GM23248 (cell line): ENCODE measurements around the gene TRERF1. TPM values are rescaled to one million over a fixed set of nuclear protein-coding genes. Genes with fewer than 3 reads are reported as not detected.
"Not testable (repeated sequence)": the region's sequence is repeated elsewhere in the genome, so short reads cannot be mapped to it uniquely, and the experiment has no call there.

Experiments
- DNase-seq: peaks from one replicate; pipeline ENCODE4 v3.0.0-alpha.2; 2015
- H2AFZ ChIP-seq: fragments of 200-600 bp; sonication (generic); 2 replicates; pipeline ENCODE4 v1.6.1; 2016; ENCODE audit warnings: antibody characterized with exemption
- H3F3A ChIP-seq: fragments of 200-600 bp; sonication (generic); 2 replicates; pipeline ENCODE4 v1.6.1; 2016; ENCODE audit warnings: mild to moderate bottlenecking, antibody characterized with exemption, mixed run types; ENCODE audit not compliant: insufficient read depth
- H3K27ac ChIP-seq: fragments of 200-600 bp; sonication (generic); 2 replicates; pipeline ENCODE4 v1.5.1; 2016; ENCODE audit warnings: mild to moderate bottlenecking
- H3K27me3 ChIP-seq: fragments of 200-600 bp; sonication (generic); replicated peaks from 2 replicates; pipeline ENCODE4 v1.6.1; 2016; ENCODE audit warnings: mild to moderate bottlenecking; ENCODE audit not compliant: insufficient read depth
- H3K36me3 ChIP-seq: fragments of 200-600 bp; sonication (generic); 2 replicates; pipeline ENCODE4 v1.6.1; 2016; ENCODE audit warnings: low read depth, mild to moderate bottlenecking
- H3K4me1 ChIP-seq: fragments of 200-600 bp; sonication (generic); 2 replicates; pipeline ENCODE4 v1.6.1; 2016; ENCODE audit warnings: mild to moderate bottlenecking; ENCODE audit not compliant: insufficient read depth
- H3K4me2 ChIP-seq: fragments of 200-600 bp; sonication (generic); one replicate; pipeline ENCODE4 v1.6.1; 2016; ENCODE audit warnings: mild to moderate bottlenecking; ENCODE audit not compliant: unreplicated experiment
- H3K4me3 ChIP-seq: fragments of 200-600 bp; sonication (generic); 2 replicates; pipeline ENCODE4 v1.5.1; 2016; ENCODE audit warnings: mild to moderate bottlenecking
- H3K79me2 ChIP-seq: fragments of 200-600 bp; sonication (generic); 2 replicates; pipeline ENCODE4 v1.6.1; 2016; ENCODE audit warnings: mild to moderate bottlenecking; ENCODE audit not compliant: insufficient read depth
- H3K9ac ChIP-seq: fragments of 200-600 bp; sonication (generic); 2 replicates; pipeline ENCODE4 v1.6.1; 2016; ENCODE audit warnings: mild to moderate bottlenecking
- H3K9me2 ChIP-seq: fragments of 200-600 bp; sonication (generic); 2 replicates; pipeline ENCODE4 v1.6.1; 2016; ENCODE audit warnings: mixed run types, mild to moderate bottlenecking, moderate library complexity; ENCODE audit not compliant: insufficient read depth
- H3K9me3 ChIP-seq: fragments of 200-600 bp; sonication (generic); one replicate; pipeline ENCODE4 v1.6.1; 2017; ENCODE audit warnings: low read depth
- H4K20me1 ChIP-seq: fragments of 200-600 bp; sonication (generic); 2 replicates; pipeline ENCODE4 v1.6.0; 2016; ENCODE audit not compliant: insufficient read depth
- EZH2 ChIP-seq: fragments of 200-600 bp; sonication (generic); IDR thresholded peaks from 2 replicates; pipeline ENCODE4 v1.6.1; 2018; ENCODE audit warnings: antibody characterized with exemption, mild to moderate bottlenecking; ENCODE audit not compliant: insufficient read depth, poor library complexity, severe bottlenecking
- EZH2phosphoT487 ChIP-seq: fragments of 200-600 bp; sonication (generic); IDR thresholded peaks from 2 replicates; pipeline ENCODE4 v1.6.1; 2018; ENCODE audit warnings: antibody characterized with exemption, moderate library complexity, mild to moderate bottlenecking, low read depth; ENCODE audit not compliant: insufficient read depth
- whole genome bisulfite sequencing, 2 experiments: methylation state at CpG; one replicate each; pipeline ENCODE4 v1.1.6; 2015 to 2017; ENCODE audit warnings: low lambda C conversion rate in 2 of 2, low coverage in 1 of 2; ENCODE audit errors: missing lambda C conversion rate in 2 of 2; 5-methylcytosine and 5-hydroxymethylcytosine counted together
- in situ Hi-C: fragments of 300-500 bp; cut with MboI; formaldehyde crosslinking; loops from 2 replicates; pipeline ENCODE4 v1.15.0; 2020
- polyA plus RNA-seq: library from polyadenylated mRNA; unstranded; fragments of >200 nt; fragmentation: Nextera tagmentation; extraction: Ambion mirVana; gene quantifications from 2 replicates; pipeline ENCODE4 v1.2.1, GENCODE V29; 2016
- total RNA-seq: library from RNA; depleted of rRNA; stranded (reverse); fragments of >200 nt; shearing (Covaris generic); gene quantifications from 2 replicates; pipeline ENCODE4 v1.2.3, GENCODE V29; 2014

Gene TRERF1
- total and polyA plus RNA-seq, 2 experiments from 2014 or later = 2.7 to 3.1 TPM

DNA sequence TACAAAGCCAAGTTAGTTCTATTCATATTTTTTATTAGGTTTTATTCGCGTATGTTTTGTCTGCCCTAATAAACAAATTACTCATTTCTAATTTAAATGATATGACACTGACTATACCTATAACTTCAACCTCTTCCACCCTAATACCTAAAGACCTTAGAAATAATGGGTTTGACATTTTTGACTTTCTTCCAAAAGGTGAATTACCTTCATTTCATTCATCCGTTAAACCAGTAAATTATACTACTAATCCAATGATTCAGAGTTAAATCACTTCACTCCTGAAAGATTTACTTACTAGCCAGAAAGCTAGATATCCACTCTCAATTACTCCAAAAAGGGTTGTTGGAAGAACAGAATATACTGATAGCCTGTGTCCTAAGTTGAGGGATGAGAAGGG lies 239.3 kb downstream of the TRERF1 start:
- H3K9me2 ChIP-seq = no peaks in the 10 kb centered on the region
- no peak overlapping the region for H3K9ac ChIP-seq
- no peak overlapping the region for H3K27ac ChIP-seq
- peaks cover 49% of the 10 kb centered on the region for H3K36me3 ChIP-seq
- peaks cover 54% of the 10 kb centered on the region for H3K79me2 ChIP-seq
- DNase-seq = no peak
- TF ChIP-seq EZH2phosphoT487 = no peak
- no peak for TF ChIP-seq EZH2
- no peaks in the 10 kb centered on the region for H3K9me3 ChIP-seq
- WGBS, 2 experiments = 61 to 65% methylated on average over 3 of the region's 3 CpGs
- H3F3A ChIP-seq = 0 out of 2 replicates have a peak, but pooled peaks cover 5% of the 10 kb centered on the region
- peaks cover 10% of the 10 kb centered on the region for H3K4me1 ChIP-seq
- H2AFZ ChIP-seq = no peak overlapping the region
- no peak overlapping the region for H3K4me2 ChIP-seq
- H4K20me1 ChIP-seq = no peaks in the 10 kb centered on the region
- H3K27me3 ChIP-seq = no peaks in the 10 kb centered on the region
- in situ Hi-C loops = no loop called here
- H3K4me3 ChIP-seq = no peak overlapping the region

DNA sequence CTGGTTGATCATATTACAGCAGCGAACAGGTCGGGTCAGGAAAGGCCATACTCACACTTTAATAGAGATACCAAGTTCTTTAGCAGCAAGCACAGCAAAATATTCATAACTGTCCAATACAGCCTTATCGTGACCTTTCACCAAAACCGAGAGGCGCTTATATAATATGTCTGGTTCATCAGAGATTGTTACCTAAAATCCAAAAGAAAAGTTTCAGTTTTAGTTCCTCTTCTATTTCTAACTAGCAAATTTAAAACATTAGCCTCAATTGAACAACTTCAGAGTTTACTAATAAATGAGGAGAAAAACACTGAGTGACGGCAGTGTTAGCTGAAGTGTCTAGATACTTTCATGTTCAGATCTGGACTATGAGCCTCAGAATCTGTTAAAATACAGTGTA lies 240.0 kb downstream of the TRERF1 start:
- no peaks in the 10 kb centered on the region for H3K27me3 ChIP-seq
- 98 to 99% methylated on average over 6 of the region's 6 CpGs for WGBS, 2 experiments
- no peaks in the 10 kb centered on the region for H4K20me1 ChIP-seq
- DNase-seq = no peak
- H3K27ac ChIP-seq = no peak overlapping the region
- no peak overlapping the region for H2AFZ ChIP-seq
- no peaks in the 10 kb centered on the region for H3K9me3 ChIP-seq
- no peak overlapping the region for H3K4me2 ChIP-seq
- H3F3A ChIP-seq = 0 out of 2 replicates have a peak, but pooled peaks cover 5% of the 10 kb centered on the region
- in situ Hi-C loops = no loop called here
- peaks cover 47% of the 10 kb centered on the region for H3K79me2 ChIP-seq
- H3K4me3 ChIP-seq = no peak overlapping the region
- no peaks in the 10 kb centered on the region for H3K9me2 ChIP-seq
- TF ChIP-seq EZH2phosphoT487 (no peak), EZH2 (no peak)
- peaks cover 50% of the 10 kb centered on the region for H3K36me3 ChIP-seq
- H3K9ac ChIP-seq = no peak overlapping the region
- peaks cover 8% of the 10 kb centered on the region for H3K4me1 ChIP-seq

DNA sequence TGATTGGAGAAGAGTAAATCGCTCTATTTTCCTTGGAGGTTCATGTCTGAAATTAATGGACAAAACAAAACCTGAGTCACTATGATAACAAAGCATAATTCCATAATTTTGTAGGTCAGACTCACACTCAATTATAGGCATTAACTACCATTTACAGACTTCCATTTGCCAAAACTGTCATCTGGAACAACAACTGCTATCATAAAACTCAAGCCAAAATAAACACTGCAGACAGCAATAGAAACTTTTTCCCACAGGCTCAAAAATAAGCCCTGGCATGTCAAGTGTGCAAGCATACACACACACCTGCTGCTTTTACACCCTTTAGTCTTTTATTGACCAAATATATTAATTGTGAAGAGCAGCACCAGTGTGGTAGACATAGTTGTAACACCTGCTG lies 241.2 kb downstream of the TRERF1 start:
- H3K79me2 ChIP-seq = peaks cover 35% of the 10 kb centered on the region
- no peaks in the 10 kb centered on the region for H3K9me2 ChIP-seq
- H3K4me3 ChIP-seq = no peak overlapping the region
- in situ Hi-C loops = no loop called here
- H3K36me3 ChIP-seq = peaks cover 55% of the 10 kb centered on the region
- no peak overlapping the region for H3K9ac ChIP-seq
- no peak overlapping the region for H2AFZ ChIP-seq
- H3F3A ChIP-seq = peaks cover 6% of the 10 kb centered on the region
- no peaks in the 10 kb centered on the region for H4K20me1 ChIP-seq
- TF ChIP-seq EZH2 (no peak), EZH2phosphoT487 (no peak)
- no peak overlapping the region for H3K4me2 ChIP-seq
- no peaks in the 10 kb centered on the region for H3K27me3 ChIP-seq
- no peak for DNase-seq
- no peak overlapping the region for H3K27ac ChIP-seq
- 94% methylated on average over 1 of the region's 1 CpG; no CpG with 5 or more reads in 1 of the 2 experiments for WGBS, 2 experiments
- H3K9me3 ChIP-seq = no peaks in the 10 kb centered on the region
- H3K4me1 ChIP-seq = peaks cover 3% of the 10 kb centered on the region

DNA sequence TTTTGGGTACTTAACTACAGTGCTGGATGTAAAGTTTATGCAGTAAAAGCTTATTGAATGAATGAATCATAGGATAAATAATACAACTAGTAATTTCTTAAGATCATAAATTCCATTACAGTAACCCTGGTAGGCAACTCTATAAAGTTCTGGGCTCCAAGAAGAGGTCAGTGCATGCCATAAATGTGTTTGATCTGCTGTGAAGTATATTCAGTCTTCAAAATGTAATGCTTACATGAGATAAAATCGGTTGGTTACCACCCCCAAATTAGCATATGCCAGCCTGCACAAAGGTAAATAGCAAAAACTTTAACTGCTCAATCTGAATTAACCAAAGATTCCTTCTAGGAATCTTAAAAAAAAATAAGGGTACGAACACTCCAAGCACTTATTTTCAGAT lies 244.2 kb downstream of the TRERF1 start:
- Histone ChIP-seq H3K4me1 (peaks cover 16% of the 10 kb centered on the region), H3F3A (peaks cover 26% of the 10 kb centered on the region), H3K36me3 (peaks cover 44% of the 10 kb centered on the region), H3K79me2 (peaks cover 11% of the 10 kb centered on the region)
- H4K20me1 ChIP-seq, H3K4me3 ChIP-seq, H3K9ac ChIP-seq, H3K27me3 ChIP-seq, in situ Hi-C loops, H3K9me3 ChIP-seq, H3K27ac ChIP-seq, H3K4me2 ChIP-seq, DNase-seq, H2AFZ ChIP-seq, H3K9me2 ChIP-seq: not testable (repeated sequence)
- 67 to 74% methylated on average over 2 of the region's 2 CpGs for WGBS, 2 experiments

DNA sequence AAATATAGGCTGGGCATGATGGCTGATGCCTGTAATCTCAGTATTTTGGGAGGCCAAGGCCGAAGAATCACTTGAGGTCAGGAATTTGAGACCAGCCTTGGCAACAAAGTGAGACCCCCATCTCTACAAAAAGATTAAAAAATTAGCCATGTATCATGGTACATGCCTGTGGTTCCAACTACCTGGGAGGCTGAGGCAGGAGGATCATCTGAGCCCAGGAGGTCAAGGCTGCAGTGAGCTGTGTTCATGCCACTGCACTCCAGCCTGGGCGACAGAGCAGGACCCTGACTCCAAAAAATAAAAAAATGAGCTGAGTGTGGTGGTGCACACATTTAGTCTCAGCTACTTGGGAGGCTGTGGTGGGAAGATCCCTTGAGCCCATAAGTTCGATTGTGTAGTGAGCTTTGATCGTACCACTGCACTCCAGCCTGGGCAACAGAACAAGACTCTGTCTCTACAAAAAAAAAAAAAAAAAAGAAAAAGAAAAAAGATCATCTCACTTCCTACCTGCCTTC lies 246.9 kb downstream of the TRERF1 start:
- no peaks in the 10 kb centered on the region for H4K20me1 ChIP-seq

More for the DNA sequence above, 246.9 kb downstream of the TRERF1 start:
- no peak for DNase-seq
- no peaks in the 10 kb centered on the region for H3K9me2 ChIP-seq
- H3K27ac ChIP-seq = peak overlapping the region; percentile 32; the same call in 1 of the 2 replicates
- WGBS, 2 experiments = 97 to 99% methylated on average over 4 of the region's 4 CpGs
- in situ Hi-C loops = no loop called here
- no peaks in the 10 kb centered on the region for H3K79me2 ChIP-seq
- H2AFZ ChIP-seq = no peak overlapping the region
- no peaks in the 10 kb centered on the region for H3K27me3 ChIP-seq
- peaks cover 26% of the 10 kb centered on the region for H3K36me3 ChIP-seq
- no peaks in the 10 kb centered on the region for H3K9me3 ChIP-seq
- TF ChIP-seq EZH2phosphoT487 (no peak), EZH2 (no peak)
- H3F3A ChIP-seq = peaks cover 48% of the 10 kb centered on the region
- peaks cover 38% of the 10 kb centered on the region for H3K4me1 ChIP-seq
- no peak overlapping the region for H3K4me3 ChIP-seq
- no peak overlapping the region for H3K4me2 ChIP-seq
- no peak overlapping the region for H3K9ac ChIP-seq
